Measurements from ENCODE around the gene MAST4. TPM values are rescaled to one million over a fixed set of nuclear protein-coding genes. Genes with fewer than 3 reads are reported as not detected.

The MAST4 gene
- total RNA-seq, 2 donors from 2014 or later: 9.5 to 20.8 TPM

- intact Hi-C loops (cut with DNase I): no loop called here
- Histone ChIP-seq H3K9me3 (no peaks in the 10 kb centered on the region), H3K27me3 (no peaks in the 10 kb centered on the region), H3K4me1 (no peaks in the 10 kb centered on the region), H3K4me3 (no peak overlapping the region), H3K9ac (ENCODE audit: low read depth in 2 of 2, low read length in 2 of 2) (no peak overlapping the region), H3K36me3 (no peaks in the 10 kb centered on the region), H3K27ac (peak overlapping the region; percentile 10)
- TF ChIP-seq CTCF (IDR thresholded peaks at IDR 0.05): no peak
- DNase-seq: no peak
Observed at GRCh38 chr5:66903709-66904108, 307.5 kb downstream of the MAST4 start.

GRCh38 chr5:66904189-66904588 is 308.0 kb downstream of the MAST4 start:
- Histone ChIP-seq H3K27ac (peak overlapping the region; percentile 10), H3K4me3 (no peak overlapping the region), H3K27me3 (no peaks in the 10 kb centered on the region), H3K4me1 (no peaks in the 10 kb centered on the region), H3K36me3 (no peaks in the 10 kb centered on the region), H3K9me3 (no peaks in the 10 kb centered on the region), H3K9ac (ENCODE audit: low read depth in 2 of 2, low read length in 2 of 2) (no peak overlapping the region)
- no peak for DNase-seq
- intact Hi-C loops (cut with DNase I): no loop called here
- TF ChIP-seq CTCF (IDR thresholded peaks at IDR 0.05): no peak

- no peak for TF ChIP-seq CTCF (IDR thresholded peaks at IDR 0.05)
- no peak for DNase-seq
- H3K36me3 ChIP-seq: no peaks in the 10 kb centered on the region
- H3K4me3 ChIP-seq: no peak overlapping the region
- intact Hi-C loops (cut with DNase I): no loop called here
- no peak overlapping the region for H3K27ac ChIP-seq
- no peak overlapping the region for H3K9ac ChIP-seq (ENCODE audit: low read depth in 2 of 2, low read length in 2 of 2)
- H3K4me1 ChIP-seq: no peaks in the 10 kb centered on the region
- no peaks in the 10 kb centered on the region for H3K9me3 ChIP-seq
- no peaks in the 10 kb centered on the region for H3K27me3 ChIP-seq
Observed at GRCh38 chr5:66906021-66906420, 309.8 kb downstream of the MAST4 start.

- Histone ChIP-seq H3K4me1 (no peaks in the 10 kb centered on the region), H3K9me3 (no peaks in the 10 kb centered on the region), H3K27me3 (no peaks in the 10 kb centered on the region), H3K27ac (no peak overlapping the region), H3K4me3 (no peak overlapping the region), H3K36me3 (no peaks in the 10 kb centered on the region), H3K9ac (ENCODE audit: low read depth in 2 of 2, low read length in 2 of 2) (no peak overlapping the region)
- intact Hi-C loops (cut with DNase I): no loop called here
- no peak for TF ChIP-seq CTCF (IDR thresholded peaks at IDR 0.05)
- no peak for DNase-seq
Observed at GRCh38 chr5:66908230-66908629, 312.0 kb downstream of the MAST4 start.

- Histone ChIP-seq H3K4me1 (no peaks in the 10 kb centered on the region), H3K36me3 (no peaks in the 10 kb centered on the region), H3K9me3 (no peaks in the 10 kb centered on the region), H3K9ac (ENCODE audit: low read depth in 2 of 2, low read length in 2 of 2) (no peak overlapping the region), H3K27ac (no peak overlapping the region), H3K27me3 (no peaks in the 10 kb centered on the region), H3K4me3 (no peak overlapping the region)
- no peak for TF ChIP-seq CTCF (IDR thresholded peaks at IDR 0.05)
- intact Hi-C loops (cut with DNase I): no loop called here
- no peak for DNase-seq
Observed at GRCh38 chr5:66909364-66909763, 313.2 kb downstream of the MAST4 start.

- Histone ChIP-seq H3K9ac (ENCODE audit: low read depth in 2 of 2, low read length in 2 of 2) (no peak overlapping the region), H3K27me3 (no peaks in the 10 kb centered on the region), H3K36me3 (no peaks in the 10 kb centered on the region), H3K4me1 (no peaks in the 10 kb centered on the region), H3K4me3 (no peak overlapping the region), H3K27ac (no peak overlapping the region), H3K9me3 (no peaks in the 10 kb centered on the region)
- intact Hi-C loops (cut with DNase I): no loop called here
- TF ChIP-seq CTCF (IDR thresholded peaks at IDR 0.05): no peak
- DNase-seq: no peak
Observed at GRCh38 chr5:66912787-66913186, 316.6 kb downstream of the MAST4 start.
